Large intestine (tissue), 3 donors: Measurements from ENCODE around the gene KCNA10. TPM values are rescaled to one million over a fixed set of nuclear protein-coding genes. Genes with fewer than 3 reads are reported as not detected.
"Not testable (repeated sequence)": the region's sequence is repeated elsewhere in the genome, so short reads cannot be mapped to it uniquely, and the experiment has no call there.

Source experiments
- DNase-seq, 2 donors: peaks; one replicate each; pipeline versions ENCODE4 v3.0.0 to v3.0.0-alpha.2; 2013
- H3K27ac ChIP-seq: one replicate; pipeline ENCODE4 v1.5.1; 2013; ENCODE audit warnings: low read length
- H3K27me3 ChIP-seq: 2 replicates; pipeline ENCODE4 v1.6.1; 2013; ENCODE audit warnings: low read length; ENCODE audit not compliant: control insufficient read depth, insufficient read depth
- H3K36me3 ChIP-seq: 2 replicates; pipeline ENCODE4 v1.6.1; 2013; ENCODE audit warnings: low read length; ENCODE audit not compliant: control insufficient read depth, insufficient read depth
- H3K4me1 ChIP-seq: one replicate; pipeline ENCODE4 v1.6.1; 2013; ENCODE audit warnings: low read length; ENCODE audit not compliant: control insufficient read depth, insufficient read depth
- H3K4me3 ChIP-seq: one replicate; pipeline ENCODE4 v1.5.1; 2013; ENCODE audit warnings: low read length
- H3K9me3 ChIP-seq: one replicate; pipeline ENCODE4 v1.6.1; 2013; ENCODE audit warnings: mild to moderate bottlenecking, low read depth, low read length, moderate library complexity; ENCODE audit not compliant: control insufficient read depth
- WGBS: methylation state at CpG from one replicate; pipeline ENCODE4 v1.1.5; 2013; ENCODE audit warnings: low lambda C conversion rate; ENCODE audit not compliant: insufficient coverage; 5-methylcytosine and 5-hydroxymethylcytosine counted together
- polyA plus RNA-seq: library from polyadenylated mRNA; unstranded; fragments of 120-200 nt; gene quantifications from one replicate; pipeline ENCODE4 v1.2.1, GENCODE V29; 2013

KCNA10 gene
- polyA plus RNA-seq, 1 donor, result not detected

GRCh38 chr1:110515041-110515440, 3.9 kb downstream of the KCNA10 start:
- Histone ChIP-seq H3K27ac (no peak overlapping the region), H3K9me3 (no peaks in the 10 kb centered on the region), H3K27me3 (no peaks in the 10 kb centered on the region), H3K4me1 (no peaks in the 10 kb centered on the region), H3K4me3 (no peak overlapping the region), H3K36me3 (no peaks in the 10 kb centered on the region)
- no peak for DNase-seq

GRCh38 chr1:110513511-110513910, 5.5 kb downstream of the KCNA10 start:
- no CpG with 5 or more reads among the region's 8 CpGs for WGBS
- H3K4me3 ChIP-seq, result no peak overlapping the region
- H3K9me3 ChIP-seq, result no peaks in the 10 kb centered on the region
- no peak for DNase-seq
- no peak overlapping the region for H3K27ac ChIP-seq
- no peaks in the 10 kb centered on the region for H3K36me3 ChIP-seq
- no peaks in the 10 kb centered on the region for H3K4me1 ChIP-seq
- no peaks in the 10 kb centered on the region for H3K27me3 ChIP-seq

- Histone ChIP-seq H3K27ac (no peak overlapping the region), H3K4me1 (no peaks in the 10 kb centered on the region), H3K27me3 (no peaks in the 10 kb centered on the region), H3K9me3 (no peaks in the 10 kb centered on the region), H3K4me3 (no peak overlapping the region), H3K36me3 (no peaks in the 10 kb centered on the region)
- DNase-seq, result no peak
- WGBS, result no CpG with 5 or more reads among the region's 6 CpGs
These were observed 7.5 kb downstream of the KCNA10 start for GRCh38 chr1:110511436-110511835.

GRCh38 chr1:110510921-110511320, 8.1 kb downstream of the KCNA10 start:
- H3K36me3 ChIP-seq, H3K27ac ChIP-seq, H3K4me3 ChIP-seq, H3K27me3 ChIP-seq, H3K9me3 ChIP-seq, H3K4me1 ChIP-seq, DNase-seq: not testable (repeated sequence)
- WGBS, result no CpG with 5 or more reads among the region's 5 CpGs

- H3K9me3 ChIP-seq, result no peaks in the 10 kb centered on the region
- no peaks in the 10 kb centered on the region for H3K36me3 ChIP-seq
- no peak overlapping the region for H3K27ac ChIP-seq
- H3K27me3 ChIP-seq, result no peaks in the 10 kb centered on the region
- no peaks in the 10 kb centered on the region for H3K4me1 ChIP-seq
- no peak for DNase-seq
- no CpG with 5 or more reads among the region's 6 CpGs for WGBS
- no peak overlapping the region for H3K4me3 ChIP-seq
These were observed 9.3 kb downstream of the KCNA10 start for GRCh38 chr1:110509655-110510054.

- Histone ChIP-seq H3K36me3 (no peaks in the 10 kb centered on the region), H3K27me3 (no peaks in the 10 kb centered on the region), H3K4me3 (no peak overlapping the region), H3K27ac (no peak overlapping the region), H3K4me1 (no peaks in the 10 kb centered on the region), H3K9me3 (no peaks in the 10 kb centered on the region)
- WGBS, result no CpG with 5 or more reads among the region's 14 CpGs
- DNase-seq, result peak; percentile 26 to 27
These were observed 10.7 kb downstream of the KCNA10 start for GRCh38 chr1:110508028-110508940.

- Histone ChIP-seq H3K27ac (no peak overlapping the region), H3K4me3 (no peak overlapping the region)
- no CpG with 5 or more reads among the region's 4 CpGs for WGBS
These were observed 12.4 kb downstream of the KCNA10 start for GRCh38 chr1:110506541-110506940.

GRCh38 chr1:110505596-110505995, 13.4 kb downstream of the KCNA10 start:
- Histone ChIP-seq H3K36me3 (no peaks in the 10 kb centered on the region), H3K4me3 (no peak overlapping the region), H3K27ac (no peak overlapping the region), H3K4me1 (no peaks in the 10 kb centered on the region), H3K27me3 (peaks cover 2% of the 10 kb centered on the region), H3K9me3 (no peaks in the 10 kb centered on the region)
- DNase-seq, result no peak
- WGBS, result no CpG with 5 or more reads among the region's 3 CpGs

More at GRCh38 chr1:110506541-110506940, 12.4 kb downstream of the KCNA10 start:
- Histone ChIP-seq H3K4me1 (no peaks in the 10 kb centered on the region), H3K9me3 (no peaks in the 10 kb centered on the region), H3K36me3 (no peaks in the 10 kb centered on the region), H3K27me3 (peaks cover 2% of the 10 kb centered on the region)
- DNase-seq, result no peak

GRCh38 chr1:110504226-110504625, 14.7 kb downstream of the KCNA10 start:
- Histone ChIP-seq H3K4me1 (no peaks in the 10 kb centered on the region), H3K36me3 (no peaks in the 10 kb centered on the region), H3K4me3 (no peak overlapping the region), H3K9me3 (no peaks in the 10 kb centered on the region), H3K27me3 (peaks cover 2% of the 10 kb centered on the region), H3K27ac (no peak overlapping the region)
- no peak for DNase-seq
- no CpG with 5 or more reads among the region's 7 CpGs for whole genome bisulfite sequencing

- Histone ChIP-seq H3K4me1 (no peaks in the 10 kb centered on the region), H3K36me3 (no peaks in the 10 kb centered on the region), H3K9me3 (no peaks in the 10 kb centered on the region), H3K27ac (no peak overlapping the region), H3K27me3 (peaks cover 2% of the 10 kb centered on the region), H3K4me3 (no peak overlapping the region)
- WGBS, result no CpG with 5 or more reads among the region's 5 CpGs
- DNase-seq, result no peak
These were observed 15.5 kb downstream of the KCNA10 start for GRCh38 chr1:110503471-110503870.
